Fibroblast of skin of right quadriceps (primary cell): Measurements from ENCODE around the gene MYDGF.
"Not testable (repeated sequence)": the region's sequence is repeated elsewhere in the genome, so short reads cannot be mapped to it uniquely, and the experiment has no call there.

Experiments
- DNase-seq: peaks from one replicate; pipeline ENCODE4 v3.0.0-alpha.2; 2013

Gene MYDGF

GRCh38 chr19:4699826-4700692, 29.9 kb upstream of the MYDGF start:
- DNase-seq: no peak

- no peak for DNase-seq
Observed at GRCh38 chr19:4697304-4697703, 27.2 kb upstream of the MYDGF start.

DNA sequence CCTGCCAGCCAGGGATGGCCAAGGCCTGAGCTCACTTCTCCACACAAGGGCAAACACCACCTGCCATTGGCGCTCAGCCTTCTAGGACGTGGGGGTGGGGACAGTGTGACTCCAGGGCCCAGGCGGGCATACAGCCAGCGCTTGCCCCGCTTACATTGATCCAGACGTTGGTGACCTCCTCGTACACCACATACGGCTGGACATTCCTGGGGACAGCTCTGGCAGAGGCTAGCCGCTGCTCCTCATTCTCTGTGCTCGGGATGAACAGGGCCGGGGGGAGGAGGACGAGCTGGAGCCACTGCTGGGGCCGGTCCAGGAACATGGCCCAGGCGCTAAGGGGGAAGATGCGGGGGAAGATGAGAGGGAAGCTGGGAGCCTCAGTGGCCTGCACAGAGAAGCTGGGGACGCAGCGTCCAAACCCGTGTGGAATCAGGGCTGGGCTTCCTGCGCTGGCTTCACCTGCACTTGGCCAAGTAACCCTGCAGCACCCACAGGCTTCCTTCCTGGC, 25.1 kb upstream of the MYDGF start:
- no peak for DNase-seq

DNA sequence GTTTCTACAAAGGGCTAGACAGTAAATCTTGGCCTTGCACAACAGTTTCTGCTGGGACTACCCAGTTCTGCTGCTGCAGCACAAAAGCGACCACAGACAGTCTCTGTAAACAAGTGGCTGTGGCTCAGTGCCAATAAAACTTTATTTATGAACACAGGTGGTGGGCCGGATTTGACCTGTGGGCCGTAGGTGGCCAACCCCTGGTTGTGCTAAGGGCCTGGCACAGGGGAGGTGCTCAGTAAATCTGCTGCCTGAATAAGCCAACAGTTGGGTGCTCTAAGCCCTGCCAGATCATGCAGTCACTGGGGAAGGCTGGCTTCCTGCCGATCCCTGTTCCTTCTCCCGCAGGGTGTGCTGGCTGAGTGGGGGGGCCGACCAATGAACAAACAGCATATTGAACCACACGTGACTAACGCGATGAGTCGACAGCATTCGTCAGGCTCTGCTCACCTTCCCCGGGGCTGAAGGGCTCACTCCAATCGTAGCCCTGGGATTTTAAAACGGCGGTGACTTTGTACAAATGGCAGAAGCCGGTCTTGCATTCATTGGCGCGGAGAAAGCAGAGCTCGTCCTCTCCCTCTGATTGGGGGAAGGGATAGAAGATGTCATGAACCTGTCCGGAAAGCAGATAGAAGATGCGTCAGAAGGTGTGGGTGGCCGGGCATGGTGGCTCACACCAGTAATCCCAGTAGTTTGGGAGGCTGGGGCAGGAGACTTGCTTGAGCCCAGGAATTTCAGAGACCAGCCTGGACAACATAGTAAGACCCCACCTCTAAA, 24.3 kb upstream of the MYDGF start:
- peak; percentile 90 for DNase-seq

DNA sequence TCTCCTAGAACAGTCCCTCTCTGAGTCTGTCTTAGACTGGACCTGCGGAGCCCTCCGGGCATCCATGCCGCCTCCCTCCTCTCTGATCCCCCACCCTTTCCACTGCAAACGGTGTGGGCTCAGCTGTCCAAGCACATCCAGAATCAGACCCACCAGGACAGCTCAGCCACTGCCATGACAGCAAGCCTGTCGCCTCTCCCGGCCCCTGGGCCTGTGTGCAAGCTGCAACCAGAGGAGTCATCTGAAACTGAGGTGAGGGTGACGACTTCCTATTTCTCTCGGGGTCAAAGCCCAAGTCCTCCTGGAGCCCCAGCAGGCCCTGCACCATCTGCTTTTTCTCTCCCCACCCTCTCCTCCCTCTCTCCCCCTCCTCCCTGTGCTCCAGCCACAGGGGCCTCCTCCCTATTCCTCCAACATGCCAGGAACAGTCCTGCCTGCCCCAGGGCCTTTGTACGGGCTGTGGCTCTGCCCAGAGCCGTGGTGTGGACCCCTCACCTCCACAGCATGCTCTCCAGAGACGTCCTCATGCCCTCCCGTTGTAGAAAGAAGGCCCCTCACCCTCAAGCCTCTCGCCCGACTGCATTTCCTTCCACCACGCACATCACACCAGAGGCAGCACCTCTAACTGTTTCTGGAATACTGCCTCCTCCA, 23.5 kb upstream of the MYDGF start:
- no peak for DNase-seq

- DNase-seq: no peak
Observed at GRCh38 chr19:4693078-4693350, 22.9 kb upstream of the MYDGF start.

DNA sequence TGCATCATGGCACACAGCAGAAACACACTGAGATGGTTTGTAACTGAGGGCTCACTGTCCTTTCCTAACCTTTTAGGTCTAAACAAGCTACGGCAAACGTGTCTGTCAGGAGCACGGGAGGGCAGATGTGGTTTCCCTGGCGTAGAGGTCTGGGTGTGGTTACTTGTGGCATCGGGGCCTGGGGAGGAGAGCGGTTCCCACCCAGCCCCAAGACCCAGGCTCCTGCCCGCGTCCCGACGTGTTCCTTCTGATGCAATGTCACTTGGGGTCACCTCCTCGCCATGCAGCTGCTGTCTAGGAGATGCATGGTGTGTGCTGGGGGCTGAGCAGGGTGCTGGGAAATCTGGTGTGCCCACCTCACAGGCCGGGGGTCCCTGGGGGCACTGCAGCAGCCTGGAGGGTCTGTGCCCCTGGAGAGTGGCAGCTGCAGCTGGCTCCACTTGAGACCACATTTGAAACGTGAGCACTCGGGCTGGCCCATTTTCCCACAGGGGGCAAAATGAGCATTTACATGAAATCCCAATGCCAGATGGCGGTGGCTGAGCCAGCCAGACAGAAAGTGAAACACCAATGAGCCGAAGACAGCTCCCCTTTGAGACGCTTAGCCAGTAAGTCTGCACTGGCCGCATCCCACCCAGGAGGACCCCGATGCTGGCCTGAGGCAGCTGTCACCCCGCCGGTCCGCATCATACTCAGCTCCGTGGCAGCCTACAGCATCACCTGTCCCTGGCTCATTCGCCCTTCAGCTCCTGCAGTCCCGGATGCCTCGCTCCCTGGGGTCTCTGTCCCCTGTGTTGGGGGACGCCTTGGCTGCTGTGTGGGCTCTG, 22.3 kb upstream of the MYDGF start:
- no peak for DNase-seq

- no peak for DNase-seq
Observed at GRCh38 chr19:4691373-4691772, 21.2 kb upstream of the MYDGF start.

DNA sequence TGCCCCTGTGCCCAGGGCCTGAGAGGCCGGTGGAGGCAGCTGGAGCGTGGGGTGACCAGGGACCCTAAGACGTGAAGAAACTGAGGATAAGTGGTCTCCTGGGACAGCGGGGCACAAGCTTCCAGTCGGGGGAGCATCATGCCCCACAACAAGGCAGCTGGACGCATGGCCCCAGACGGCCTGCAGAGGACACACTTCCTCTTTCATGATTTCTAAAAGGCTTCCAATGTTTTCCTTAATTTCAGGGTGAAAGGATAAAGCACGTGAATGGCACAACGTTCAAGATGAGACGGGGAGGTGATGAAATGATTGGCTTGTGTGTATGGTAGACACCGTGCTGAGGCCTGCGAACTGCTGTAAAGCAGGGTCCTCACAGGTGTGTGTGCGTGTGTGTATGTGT, 20.2 kb upstream of the MYDGF start:
- no peak for DNase-seq

DNA sequence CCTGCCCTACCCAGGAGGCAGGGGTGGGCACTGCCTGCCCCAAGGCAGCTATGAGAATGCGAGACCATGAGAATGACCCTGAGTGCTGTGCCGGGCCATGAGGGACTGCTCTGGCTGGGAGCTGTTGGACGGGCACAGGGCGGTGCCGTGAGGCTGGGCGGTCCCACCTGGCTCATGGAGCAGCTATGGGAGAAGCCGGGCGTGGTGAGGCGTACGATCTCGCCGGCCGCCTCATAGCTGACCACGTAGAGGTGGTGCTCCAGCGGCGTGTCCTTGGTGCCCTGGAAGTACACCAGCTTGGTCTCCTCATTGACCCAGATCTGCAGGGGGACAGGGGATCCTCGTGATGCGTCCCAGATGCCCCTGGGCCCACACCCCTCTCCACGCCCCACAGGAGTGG, 19.3 kb upstream of the MYDGF start:
- no peak for DNase-seq

GRCh38 chr19:4688587-4688986, 18.4 kb upstream of the MYDGF start:
- no peak for DNase-seq

GRCh38 chr19:4687396-4687795, 17.3 kb upstream of the MYDGF start:
- DNase-seq: no peak

DNA sequence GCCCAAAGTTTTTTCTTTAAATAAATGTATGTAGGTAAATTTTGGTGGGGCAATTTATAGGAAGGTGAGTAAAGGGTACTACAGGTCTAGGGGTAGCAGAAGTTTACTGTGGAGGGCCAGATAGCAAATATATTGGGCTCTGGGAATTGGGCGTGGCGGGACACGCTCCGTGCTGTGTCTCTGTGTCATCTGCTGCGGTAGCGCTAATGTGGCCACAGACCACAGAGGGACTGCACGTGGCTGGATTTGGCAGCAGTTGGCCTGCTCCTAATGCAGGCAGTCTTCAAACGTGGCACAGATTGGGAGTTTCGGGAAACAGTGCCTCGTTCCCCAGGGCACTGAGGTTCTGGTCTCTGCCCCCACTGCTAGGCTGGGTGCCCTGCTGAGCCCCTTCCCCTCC, 16.6 kb upstream of the MYDGF start:
- no peak for DNase-seq

DNA sequence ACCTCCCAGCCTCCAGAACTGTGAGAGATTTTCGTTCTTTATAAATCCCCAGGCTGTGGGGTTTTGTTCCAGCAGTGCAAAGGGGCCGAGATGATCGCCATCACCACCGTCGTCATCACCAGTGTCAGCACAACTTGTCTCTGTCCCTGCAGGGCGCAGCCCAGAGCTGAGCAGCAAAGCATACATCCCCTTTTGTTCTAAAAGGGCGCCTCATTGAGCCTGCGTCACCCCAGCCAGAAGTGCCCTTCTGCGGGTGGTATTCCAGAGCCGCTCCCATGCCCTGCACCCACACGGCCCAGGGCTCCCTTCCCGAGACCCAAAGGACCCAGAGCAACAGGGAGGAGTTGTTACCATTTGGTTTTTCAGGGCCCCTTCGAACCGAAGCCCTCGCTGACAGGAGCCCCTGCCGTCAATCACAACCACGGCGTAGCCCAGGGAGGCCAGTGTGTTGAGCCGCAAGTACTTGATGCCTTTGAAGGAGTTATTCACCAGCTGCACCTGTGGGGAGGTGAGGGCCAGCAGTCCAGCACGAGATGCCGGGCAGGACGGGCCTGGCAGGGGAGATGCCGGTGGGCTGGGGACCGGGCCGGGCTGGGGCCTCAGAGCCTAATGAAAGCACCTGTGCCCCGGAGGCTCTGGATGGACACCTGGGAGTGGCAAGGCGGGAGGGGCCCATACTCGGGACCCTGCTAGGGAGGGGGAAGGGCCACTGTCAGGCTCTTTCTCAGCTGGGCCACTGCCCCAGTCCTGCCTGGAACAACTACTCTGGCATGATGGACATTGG, 14.4 kb upstream of the MYDGF start:
- DNase-seq: no peak

DNA sequence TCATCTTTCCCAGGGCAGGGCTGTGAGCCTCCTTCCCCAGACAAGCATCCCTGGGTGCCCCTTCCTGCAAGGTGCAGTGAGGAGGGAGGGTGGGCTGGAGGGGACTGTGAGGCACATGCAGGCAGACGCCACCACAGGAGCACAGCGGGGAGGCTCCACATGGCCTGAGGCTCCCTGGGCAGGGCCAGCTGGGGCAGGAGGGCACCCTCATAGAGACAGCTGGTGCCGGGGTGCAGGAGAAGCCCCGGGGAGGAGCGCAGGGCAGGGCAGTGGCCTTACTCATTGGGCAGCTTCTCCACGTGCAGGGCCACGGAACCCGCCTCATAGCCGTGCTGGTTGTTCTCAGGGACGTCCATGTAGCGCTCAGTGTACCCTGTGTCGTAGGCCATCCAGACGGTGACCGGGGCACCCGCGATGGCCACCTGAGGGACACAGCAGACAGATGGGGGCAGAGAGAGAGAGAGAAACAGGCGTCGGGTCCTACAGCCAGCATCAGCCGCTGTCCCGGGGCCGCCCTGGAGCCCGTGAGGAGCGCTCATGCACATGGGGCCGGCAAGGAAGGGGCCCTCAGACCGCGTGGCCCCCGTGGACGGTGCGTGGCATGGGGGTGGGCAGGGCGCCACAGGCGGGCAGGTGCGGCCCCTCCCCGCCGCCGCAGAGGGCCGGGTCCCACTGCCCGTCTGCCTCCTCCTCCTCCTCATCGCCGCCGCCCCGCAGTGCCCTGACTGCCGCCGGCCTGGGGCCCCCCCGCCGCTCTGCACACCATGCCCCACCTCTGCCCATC, 12.5 kb upstream of the MYDGF start:
- no peak for DNase-seq

- not testable (repeated sequence) for DNase-seq
Observed at GRCh38 chr19:4680021-4680420, 9.9 kb upstream of the MYDGF start.

- peak; percentile 20 for DNase-seq
Observed at GRCh38 chr19:4678881-4679790, 9.0 kb upstream of the MYDGF start.

- peak; percentile 29 for DNase-seq
Observed at GRCh38 chr19:4676955-4677731, 7.0 kb upstream of the MYDGF start.

DNA sequence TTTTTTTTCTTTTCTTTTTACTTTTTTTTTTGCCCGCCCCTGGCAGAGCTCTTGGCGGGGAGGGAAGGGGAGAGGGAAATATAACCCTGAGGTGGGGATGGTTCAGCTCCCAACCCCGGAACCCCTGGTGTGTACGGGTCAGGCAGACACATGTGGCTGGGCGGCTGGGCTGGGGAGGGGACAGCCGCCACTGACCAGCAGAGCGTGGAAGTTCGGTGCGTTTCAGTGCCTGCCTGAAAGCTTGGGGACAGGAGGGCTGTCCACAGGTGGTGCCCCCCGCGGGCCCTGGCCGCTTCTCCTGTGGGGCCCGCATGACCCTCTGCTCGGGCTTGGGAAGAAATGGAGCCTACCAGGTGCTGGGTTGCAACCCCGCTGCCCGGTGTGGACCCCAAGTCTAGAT, 5.2 kb upstream of the MYDGF start:
- no peak for DNase-seq
